Measurements from ENCODE around the gene CLDN9. TPM values are rescaled to one million over a fixed set of nuclear protein-coding genes. Genes with fewer than 3 reads are reported as not detected.

The CLDN9 gene
- total RNA-seq, 1 experiment from 2014 or later = 1.3 TPM

DNA sequence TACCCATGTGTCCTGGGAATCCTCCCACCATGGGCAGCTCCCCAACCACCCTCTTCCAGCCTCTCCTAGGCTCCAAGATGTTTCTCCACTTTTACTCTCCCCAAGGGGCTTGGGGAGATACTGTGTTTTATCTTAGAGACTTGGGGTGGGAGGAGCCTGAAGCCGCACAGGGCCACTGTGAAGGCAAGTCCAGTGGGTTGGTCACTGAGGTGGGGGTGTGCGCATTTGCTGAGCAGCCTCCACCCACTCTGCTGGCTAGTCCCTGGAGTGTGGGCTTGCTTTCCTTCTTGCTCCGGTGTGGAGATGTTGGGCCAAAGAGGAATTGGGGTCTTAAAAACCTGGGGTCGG lies 4.1 kb upstream of the CLDN9 start:
- Histone ChIP-seq H3K4ac (ENCODE audit: low read depth, low read length) (peak overlapping the region; percentile 38; the same call in 1 of the 2 replicates), H2BK5ac (ENCODE audit: insufficient read length, low read length) (no peak overlapping the region), H3K23ac (ENCODE audit: insufficient read length, low read depth, low read length) (no peak overlapping the region), H2BK120ac (ENCODE audit: low read depth, low read length, poor library complexity, severe bottlenecking) (peak overlapping the region; percentile 25), H4K20me1 (ENCODE audit: control insufficient read depth, insufficient read depth, insufficient read length) (no peaks in the 10 kb centered on the region), H2BK20ac (ENCODE audit: low read depth, low read length, poor library complexity, severe bottlenecking) (peak overlapping the region; percentile 84), H3T11ph (ENCODE audit: low read length) (peak overlapping the region; percentile 81), H2BK12ac (ENCODE audit: insufficient read length, low read depth, low read length) (no peak overlapping the region), H2AK5ac (ENCODE audit: insufficient read length, low read length) (no peak overlapping the region), H3K27me3 (ENCODE audit: insufficient read depth, low read length) (no peaks in the 10 kb centered on the region), H3K79me1 (ENCODE audit: insufficient read depth, low read depth, low read length, poor library complexity, severe bottlenecking) (no peaks in the 10 kb centered on the region), H3K4me1 (ENCODE audit: insufficient read depth, low read length) (peaks cover 11% of the 10 kb centered on the region; the same call in 1 of the 2 replicates), H3K23me2 (ENCODE audit: insufficient read length, low read depth, low read length, poor library complexity, severe bottlenecking) (peaks cover 19% of the 10 kb centered on the region), H2BK15ac (ENCODE audit: low read depth, low read length) (no peak overlapping the region), H3K79me2 (ENCODE audit: insufficient read depth, low read length) (no peaks in the 10 kb centered on the region), H3K27ac (ENCODE audit: insufficient read length, low read depth, low read length) (peak overlapping the region; percentile 88), H3K9ac (ENCODE audit: extremely low read depth, insufficient read length, low read length) (no peak overlapping the region), H4K8ac (replicated peaks; ENCODE audit: insufficient read length, low read depth, low read length) (no peak overlapping the region), H3K56ac (ENCODE audit: insufficient read length, low read depth, low read length) (no peak overlapping the region), H3K9me3 (ENCODE audit: control insufficient read depth, low read depth, low read length) (no peaks in the 10 kb centered on the region), H3K14ac (ENCODE audit: insufficient read depth, low read length) (peak overlapping the region; percentile 37), H4K5ac (ENCODE audit: insufficient read length, low read depth, low read length) (peak overlapping the region; percentile 4), H3K18ac (ENCODE audit: insufficient read length, low read depth, low read length) (peak overlapping the region; percentile 81), H4K91ac (ENCODE audit: insufficient read length, low read depth, low read length) (peak overlapping the region; percentile 6), H2AFZ (ENCODE audit: low read length) (no peak overlapping the region), H3K4me2 (ENCODE audit: insufficient read depth, insufficient read length, low read length) (peak overlapping the region; percentile 53)
- TF ChIP-seq, protein P1, sequence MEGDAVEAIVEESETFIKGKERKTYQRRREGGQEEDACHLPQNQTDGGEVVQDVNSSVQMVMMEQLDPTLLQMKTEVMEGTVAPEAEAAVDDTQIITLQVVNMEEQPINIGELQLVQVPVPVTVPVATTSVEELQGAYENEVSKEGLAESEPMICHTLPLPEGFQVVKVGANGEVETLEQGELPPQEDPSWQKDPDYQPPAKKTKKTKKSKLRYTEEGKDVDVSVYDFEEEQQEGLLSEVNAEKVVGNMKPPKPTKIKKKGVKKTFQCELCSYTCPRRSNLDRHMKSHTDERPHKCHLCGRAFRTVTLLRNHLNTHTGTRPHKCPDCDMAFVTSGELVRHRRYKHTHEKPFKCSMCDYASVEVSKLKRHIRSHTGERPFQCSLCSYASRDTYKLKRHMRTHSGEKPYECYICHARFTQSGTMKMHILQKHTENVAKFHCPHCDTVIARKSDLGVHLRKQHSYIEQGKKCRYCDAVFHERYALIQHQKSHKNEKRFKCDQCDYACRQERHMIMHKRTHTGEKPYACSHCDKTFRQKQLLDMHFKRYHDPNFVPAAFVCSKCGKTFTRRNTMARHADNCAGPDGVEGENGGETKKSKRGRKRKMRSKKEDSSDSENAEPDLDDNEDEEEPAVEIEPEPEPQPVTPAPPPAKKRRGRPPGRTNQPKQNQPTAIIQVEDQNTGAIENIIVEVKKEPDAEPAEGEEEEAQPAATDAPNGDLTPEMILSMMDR (conservative IDR thresholded peaks at IDR 0.05) = no peak
- WGBS (ENCODE audit: extremely low coverage, insufficient read length, low lambda C conversion rate) = no CpG with 5 or more reads among the region's 4 CpGs
- no peak for DNase-seq
- H3K27me3 Mint-ChIP-seq (ENCODE audit: low read depth) = peaks cover 3% of the 10 kb centered on the region; the same call in 1 of the 2 replicates
- peak overlapping the region; percentile 66 to 79 for H3K4me3 Mint-ChIP-seq
- peaks cover 49 to 75% of the 10 kb centered on the region in 2 experiments for H3K4me1 Mint-ChIP-seq
- no peaks in the 10 kb centered on the region for H3K9me3 Mint-ChIP-seq
- H3K36me3 Mint-ChIP-seq (ENCODE audit: insufficient read depth in 1 of 3, low read depth in 3 of 3) = peaks cover 0 to 6% (median 0%) of the 10 kb centered on the region in 3 experiments; a peak in 1 of 7 replicates
- H3K27ac Mint-ChIP-seq = peak overlapping the region; percentile 99 to 100 (median 100)
